Dendritic cell treated with granulocyte-macrophage colony-stimulating factor and Interleukin-4, amounts not matched to agents 40 ng/mL and 50 ng/mL, for 4 days (primary cell): ENCODE data around the gene CSNK2A1.

ENCODE experiments used
- H3K27ac Mint-ChIP-seq: one replicate; pipeline ENCODE4 v1.8.0; 2022; ENCODE audit warnings: mild to moderate bottlenecking, mixed read lengths
- H3K27me3 Mint-ChIP-seq: one replicate; pipeline ENCODE4 v1.8.0; 2022; ENCODE audit warnings: mild to moderate bottlenecking, mixed read lengths
- H3K36me3 Mint-ChIP-seq: one replicate; pipeline ENCODE4 v1.8.0; 2022; ENCODE audit warnings: low read depth, mixed read lengths
- H3K4me1 Mint-ChIP-seq: one replicate; pipeline ENCODE4 v1.8.0; 2022; ENCODE audit warnings: low read depth, mixed read lengths
- H3K4me3 Mint-ChIP-seq: one replicate; pipeline ENCODE4 v1.8.0; 2022; ENCODE audit warnings: mild to moderate bottlenecking, moderate library complexity, mixed read lengths
- H3K9me3 Mint-ChIP-seq: one replicate; pipeline ENCODE4 v1.8.0; 2022; ENCODE audit warnings: mixed read lengths
- intact Hi-C: fragments of 100-400 bp; cut with micrococcal nuclease; formaldehyde crosslinking; loops from one replicate; pipeline ENCODE4 v1.15.0; 2022

The CSNK2A1 gene

DNA sequence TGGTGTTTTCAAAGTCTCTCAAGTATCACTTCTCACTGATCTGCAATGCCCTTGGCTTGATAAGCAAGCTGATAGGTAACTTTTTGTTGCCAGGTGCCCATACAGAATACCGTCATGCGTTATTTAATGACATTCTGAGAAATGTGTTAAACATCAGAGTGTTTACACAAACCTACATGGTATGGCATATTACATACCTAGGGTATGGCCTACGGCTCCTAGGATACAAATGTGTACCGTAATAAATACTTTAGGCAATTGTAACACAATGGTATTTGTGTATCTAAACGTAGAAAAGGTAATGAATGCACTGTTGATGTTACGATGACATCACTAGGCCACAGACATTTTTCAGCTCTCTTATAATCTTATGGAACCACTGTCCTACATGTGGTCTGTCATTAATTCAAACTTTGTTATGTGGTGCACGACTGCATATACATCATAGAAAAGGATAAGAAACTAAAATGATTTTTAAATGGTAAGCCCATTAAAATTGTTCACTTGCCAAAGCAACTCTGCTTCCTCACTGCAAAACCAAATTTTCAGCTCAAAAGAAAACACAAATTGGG is 35.7 kb downstream of the CSNK2A1 start:
- Mint-ChIP-seq H3K36me3 (peaks cover 53% of the 10 kb centered on the region), H3K9me3 (no peaks in the 10 kb centered on the region)

DNA sequence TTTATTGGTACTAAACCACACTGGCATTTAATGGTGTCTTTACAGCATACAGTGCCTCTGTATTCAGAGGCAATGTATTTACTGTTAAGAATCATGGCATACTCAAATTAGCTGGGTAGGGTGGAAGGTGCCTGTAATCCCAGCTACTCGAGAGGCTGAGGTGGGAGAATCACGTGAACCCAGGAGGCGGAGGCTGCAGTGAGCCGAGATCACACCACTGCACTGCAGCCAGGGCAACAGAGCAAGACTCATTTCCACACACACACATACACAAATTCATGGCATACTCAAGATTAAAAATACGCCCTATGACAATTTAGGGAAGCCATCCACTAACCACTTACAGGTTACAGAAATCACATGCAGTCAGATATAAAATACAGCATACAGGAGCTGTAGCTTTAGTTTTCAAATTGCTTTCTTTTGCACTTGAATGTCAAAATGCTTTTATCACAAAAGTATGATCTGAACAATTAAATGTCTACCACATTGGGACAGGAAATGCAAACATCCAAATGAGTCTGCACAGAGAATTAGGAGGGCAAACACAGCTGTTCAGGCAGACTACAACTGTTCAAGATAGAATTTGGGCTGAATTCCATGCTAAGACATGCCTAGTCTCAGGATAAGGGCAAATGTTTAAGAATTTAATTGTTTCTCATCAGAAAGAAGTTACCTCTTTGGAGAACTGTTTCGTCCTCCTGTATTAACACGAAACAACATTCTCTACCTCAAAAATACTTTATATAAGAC is 36.4 kb downstream of the CSNK2A1 start:
- intact Hi-C loops, result no loop called here
- no peaks in the 10 kb centered on the region for H3K9me3 Mint-ChIP-seq
- H3K27ac Mint-ChIP-seq, result no peak overlapping the region

More for the DNA sequence above, 35.7 kb downstream of the CSNK2A1 start:
- Mint-ChIP-seq H3K4me3 (no peak overlapping the region), H3K27me3 (no peaks in the 10 kb centered on the region), H3K27ac (no peak overlapping the region), H3K4me1 (peaks cover 30% of the 10 kb centered on the region)
- intact Hi-C loops, result no loop called here

DNA sequence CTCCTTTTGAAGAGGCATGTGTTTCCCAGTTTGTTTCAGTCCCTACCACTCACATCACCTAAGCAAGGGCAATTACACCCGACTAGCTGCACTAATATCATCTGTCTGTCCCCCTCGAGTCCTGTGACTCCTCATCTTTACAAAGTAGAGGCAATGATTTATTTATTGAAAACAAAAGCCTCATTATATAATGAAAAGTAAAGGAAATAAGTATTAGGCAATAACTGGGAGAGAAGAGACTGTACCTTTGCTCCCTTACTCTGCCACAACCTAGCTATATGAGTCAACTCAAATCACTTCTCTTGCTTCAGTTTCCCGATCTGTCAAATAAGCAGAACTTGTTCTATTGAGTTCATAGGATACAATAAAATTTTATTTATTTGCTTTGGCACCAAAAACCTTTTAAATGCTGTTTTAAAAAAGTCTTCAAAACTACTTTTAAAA is 38.9 kb downstream of the CSNK2A1 start:
- Mint-ChIP-seq H3K27ac (no peak overlapping the region), H3K4me3 (no peak overlapping the region), H3K36me3 (peaks cover 85% of the 10 kb centered on the region), H3K9me3 (no peaks in the 10 kb centered on the region), H3K4me1 (peaks cover 5% of the 10 kb centered on the region), H3K27me3 (no peaks in the 10 kb centered on the region)
- intact Hi-C loops, result no loop called here

More for the DNA sequence above, 36.4 kb downstream of the CSNK2A1 start:
- peaks cover 26% of the 10 kb centered on the region for H3K4me1 Mint-ChIP-seq
- H3K4me3 Mint-ChIP-seq, result no peak overlapping the region
- peaks cover 60% of the 10 kb centered on the region for H3K36me3 Mint-ChIP-seq
- H3K27me3 Mint-ChIP-seq, result no peaks in the 10 kb centered on the region

DNA sequence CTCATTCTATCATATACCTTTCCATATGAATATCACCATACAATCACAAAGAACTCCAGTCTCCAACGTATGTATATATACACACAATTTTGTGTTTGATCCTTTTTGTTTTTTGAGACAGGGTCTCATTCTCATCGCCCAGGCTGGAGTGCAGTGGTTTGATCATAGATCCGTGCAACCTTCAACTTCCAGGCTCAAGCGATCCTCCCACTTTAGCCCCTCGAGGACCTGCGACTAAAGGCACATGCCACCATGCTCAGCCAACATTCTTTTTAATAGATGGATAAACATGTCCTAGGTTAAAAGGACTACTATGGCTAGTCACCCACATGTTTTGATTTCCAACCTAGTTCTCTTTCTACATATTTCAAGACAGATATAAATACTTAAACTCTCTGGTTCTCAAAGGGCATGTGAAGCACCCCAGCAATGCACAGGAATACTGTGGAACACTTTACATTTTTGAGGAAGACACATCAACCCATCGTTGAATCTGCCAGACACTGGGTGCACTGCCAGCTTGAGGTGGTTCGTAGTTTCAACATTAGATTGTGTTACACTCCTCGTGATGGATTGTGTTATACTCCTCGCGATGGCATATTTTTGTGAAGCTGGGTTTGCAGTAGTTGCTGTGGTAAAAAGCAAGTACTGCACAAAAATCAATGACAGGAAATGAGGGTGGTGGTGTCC is 40.4 kb downstream of the CSNK2A1 start:
- no peak overlapping the region for H3K4me3 Mint-ChIP-seq
- H3K36me3 Mint-ChIP-seq, result peaks cover 94% of the 10 kb centered on the region
- intact Hi-C loops, result no loop called here
- no peaks in the 10 kb centered on the region for H3K27me3 Mint-ChIP-seq
- H3K4me1 Mint-ChIP-seq, result no peaks in the 10 kb centered on the region
- H3K9me3 Mint-ChIP-seq, result no peaks in the 10 kb centered on the region
- no peak overlapping the region for H3K27ac Mint-ChIP-seq

GRCh38 chr20:497979-498378 is 45.6 kb downstream of the CSNK2A1 start:
- intact Hi-C loops, result no loop called here
- no peak overlapping the region for H3K27ac Mint-ChIP-seq
- H3K4me1 Mint-ChIP-seq, result no peaks in the 10 kb centered on the region
- peaks cover 98% of the 10 kb centered on the region for H3K36me3 Mint-ChIP-seq
- no peak overlapping the region for H3K4me3 Mint-ChIP-seq
- H3K9me3 Mint-ChIP-seq, result no peaks in the 10 kb centered on the region
- H3K27me3 Mint-ChIP-seq, result no peaks in the 10 kb centered on the region

DNA sequence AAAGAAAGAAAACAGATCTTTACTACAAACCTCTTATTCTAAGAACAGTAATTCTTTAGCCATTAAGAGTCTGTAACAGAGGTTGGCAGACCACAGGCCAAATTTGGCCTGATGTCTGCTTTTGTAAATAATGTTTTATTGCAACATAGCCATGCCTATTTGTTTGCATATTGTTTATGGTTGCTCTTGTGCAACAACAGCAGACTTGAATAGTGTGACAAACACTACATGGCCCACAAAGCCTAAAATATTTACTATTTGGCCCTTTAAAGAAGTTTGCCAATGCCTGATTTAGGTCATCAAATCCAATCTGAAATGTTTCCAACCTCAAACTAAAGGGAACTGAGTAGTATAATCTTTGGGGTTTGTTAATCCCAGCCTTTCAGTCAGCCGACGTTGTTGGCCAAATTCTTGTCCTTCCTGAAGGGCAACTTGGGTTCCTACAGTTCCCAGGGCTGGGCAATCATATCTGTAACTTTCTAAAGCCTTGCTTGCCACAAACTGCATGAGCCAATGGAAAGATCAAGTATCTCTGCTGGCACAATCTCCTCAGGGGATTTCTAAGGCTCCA is 47.4 kb downstream of the CSNK2A1 start:
- Mint-ChIP-seq H3K4me1 (no peaks in the 10 kb centered on the region), H3K27me3 (no peaks in the 10 kb centered on the region), H3K9me3 (no peaks in the 10 kb centered on the region), H3K27ac (no peak overlapping the region), H3K4me3 (no peak overlapping the region), H3K36me3 (peaks cover 98% of the 10 kb centered on the region)
- intact Hi-C loops, result no loop called here

DNA sequence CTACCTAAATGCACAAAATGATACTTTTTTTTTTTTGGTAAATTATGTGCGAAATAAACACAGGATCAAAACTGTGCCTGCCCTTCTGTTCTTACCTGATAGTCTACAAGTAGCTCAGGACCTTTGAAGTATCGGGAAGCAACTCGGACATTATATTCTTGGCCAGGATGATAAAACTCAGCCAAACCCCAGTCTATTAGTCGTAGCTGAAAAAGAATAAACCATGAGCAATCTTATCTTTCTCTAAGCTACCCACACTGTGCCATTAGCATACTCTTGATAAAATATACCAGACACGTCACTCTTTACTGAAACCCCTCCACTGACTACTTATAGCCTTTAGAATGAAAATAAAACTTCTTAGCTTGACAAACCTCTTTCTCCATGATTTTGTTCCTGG is 51.4 kb downstream of the CSNK2A1 start:
- H3K9me3 Mint-ChIP-seq, result no peaks in the 10 kb centered on the region
- H3K36me3 Mint-ChIP-seq, result peaks cover 97% of the 10 kb centered on the region
- H3K27me3 Mint-ChIP-seq, result no peaks in the 10 kb centered on the region
- H3K4me3 Mint-ChIP-seq, result no peak overlapping the region
- H3K4me1 Mint-ChIP-seq, result no peaks in the 10 kb centered on the region
- intact Hi-C loops, result no loop called here
- no peak overlapping the region for H3K27ac Mint-ChIP-seq

DNA sequence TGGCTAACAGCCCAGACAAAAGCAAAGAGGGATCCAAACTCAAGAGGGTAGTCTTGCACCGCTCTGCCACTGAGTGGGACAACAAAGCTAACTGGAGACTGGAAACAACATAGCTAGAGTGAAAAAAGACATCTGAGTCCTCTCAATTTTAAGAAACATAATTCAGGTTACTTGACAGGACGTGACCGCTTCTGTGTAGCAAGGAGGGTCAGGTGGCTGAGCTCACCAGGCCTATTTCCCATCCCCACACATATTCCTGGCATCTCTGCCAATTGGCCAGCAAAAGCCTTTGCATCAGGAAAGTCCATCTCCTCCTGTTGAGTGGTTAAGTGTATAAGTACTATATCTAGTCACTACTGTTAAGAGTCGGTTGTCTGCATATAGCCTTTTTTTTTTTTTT is 55.9 kb downstream of the CSNK2A1 start:
- no peaks in the 10 kb centered on the region for H3K9me3 Mint-ChIP-seq
- H3K36me3 Mint-ChIP-seq, result peaks cover 98% of the 10 kb centered on the region
- intact Hi-C loops, result no loop called here
- no peak overlapping the region for H3K27ac Mint-ChIP-seq
- no peaks in the 10 kb centered on the region for H3K4me1 Mint-ChIP-seq
- no peaks in the 10 kb centered on the region for H3K27me3 Mint-ChIP-seq
- H3K4me3 Mint-ChIP-seq, result no peak overlapping the region

DNA sequence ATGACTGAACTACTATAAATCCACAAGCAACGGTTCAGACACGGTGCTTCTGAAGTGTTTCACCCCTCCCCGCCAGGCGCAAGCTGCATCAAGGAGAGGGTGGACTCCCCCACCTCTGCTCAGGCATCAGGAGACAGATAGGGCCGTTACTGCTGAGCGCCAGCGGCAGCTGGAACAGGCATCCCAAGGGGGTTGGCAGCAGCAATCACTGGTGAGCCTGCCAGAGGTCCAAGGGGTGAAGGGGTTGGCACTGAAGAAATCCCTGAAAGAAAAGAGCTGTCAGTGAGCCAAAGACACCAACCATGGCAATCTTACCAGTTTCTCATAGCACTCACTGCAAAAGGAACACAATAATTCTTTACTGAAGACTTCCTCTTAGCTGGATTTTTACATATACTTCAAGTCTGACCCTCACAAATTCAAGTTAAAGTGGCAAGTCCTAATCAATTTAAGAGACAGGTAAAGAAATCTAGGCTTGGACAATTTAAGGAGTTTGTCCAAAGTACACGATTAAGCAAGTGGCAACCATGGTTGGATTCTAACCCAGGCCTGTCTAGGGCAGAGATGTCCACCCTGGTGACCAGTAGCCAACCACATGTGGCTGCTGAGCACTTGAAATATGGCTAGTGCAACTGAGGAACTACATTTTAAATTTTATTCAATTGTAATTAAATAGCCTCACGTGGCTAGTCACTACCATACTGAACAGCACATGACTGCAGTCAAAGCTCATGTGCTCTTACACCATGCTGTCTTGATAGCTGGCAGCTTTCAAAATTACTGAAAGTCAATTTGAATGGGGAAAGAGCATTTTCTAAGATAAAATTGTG is 59.6 kb downstream of the CSNK2A1 start:
- intact Hi-C loops, result no loop called here
- no peak overlapping the region for H3K27ac Mint-ChIP-seq
- H3K4me3 Mint-ChIP-seq, result no peak overlapping the region
- no peaks in the 10 kb centered on the region for H3K27me3 Mint-ChIP-seq
- peaks cover 94% of the 10 kb centered on the region for H3K36me3 Mint-ChIP-seq
- H3K9me3 Mint-ChIP-seq, result no peaks in the 10 kb centered on the region
- no peaks in the 10 kb centered on the region for H3K4me1 Mint-ChIP-seq

DNA sequence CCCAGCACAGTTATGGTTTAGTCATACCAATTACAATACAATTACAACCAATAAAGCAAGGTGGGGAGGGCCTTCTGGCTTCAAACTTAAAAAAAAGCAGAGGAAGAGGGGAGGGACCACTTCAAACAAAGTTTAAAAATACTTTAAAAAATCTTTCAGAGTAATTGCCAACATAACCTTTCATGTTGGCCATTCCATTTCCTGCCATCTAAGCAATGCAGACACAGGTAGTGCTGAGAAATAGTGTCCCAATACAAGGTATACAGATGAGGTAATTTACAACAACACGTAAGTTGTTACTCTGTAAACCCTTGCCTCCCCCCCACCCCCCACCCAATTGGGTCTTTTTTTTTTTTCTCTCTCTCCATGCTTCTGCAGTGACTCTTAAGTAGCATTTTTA is 62.4 kb downstream of the CSNK2A1 start:
- Mint-ChIP-seq H3K9me3 (no peaks in the 10 kb centered on the region), H3K27ac (no peak overlapping the region), H3K4me1 (no peaks in the 10 kb centered on the region), H3K27me3 (no peaks in the 10 kb centered on the region), H3K4me3 (no peak overlapping the region), H3K36me3 (peaks cover 87% of the 10 kb centered on the region)
- intact Hi-C loops, result no loop called here

GRCh38 chr20:480044-480443 is 63.5 kb downstream of the CSNK2A1 start:
- no peaks in the 10 kb centered on the region for H3K9me3 Mint-ChIP-seq
- intact Hi-C loops, result no loop called here

DNA sequence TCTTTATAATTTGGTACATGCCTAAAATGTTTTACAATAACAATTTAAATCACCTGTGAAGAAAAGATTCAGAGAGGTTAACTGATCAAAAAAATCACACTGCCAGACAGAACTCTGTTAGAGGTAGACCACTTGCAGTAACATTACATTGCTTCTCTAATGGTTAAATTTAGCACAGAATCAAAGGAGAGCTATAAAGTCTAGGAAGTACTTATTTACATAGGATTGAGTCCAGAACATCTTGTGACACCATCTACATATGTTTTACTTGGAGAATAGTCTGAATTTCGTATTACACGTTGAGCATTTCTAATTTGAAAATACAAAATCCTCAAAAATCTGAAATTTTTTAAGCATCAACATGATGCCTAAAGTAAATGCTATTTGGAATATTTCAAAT is 64.1 kb downstream of the CSNK2A1 start:
- Mint-ChIP-seq H3K4me1 (no peaks in the 10 kb centered on the region), H3K4me3 (no peak overlapping the region), H3K27ac (no peak overlapping the region), H3K9me3 (no peaks in the 10 kb centered on the region), H3K27me3 (no peaks in the 10 kb centered on the region), H3K36me3 (peaks cover 80% of the 10 kb centered on the region)
- intact Hi-C loops, result loop anchor here (1.0 kb wide), 1 partner anchor 125 kb away; no protein-coding TSS in a partner anchor

More at GRCh38 chr20:480044-480443, 63.5 kb downstream of the CSNK2A1 start:
- no peaks in the 10 kb centered on the region for H3K27me3 Mint-ChIP-seq
- peaks cover 85% of the 10 kb centered on the region for H3K36me3 Mint-ChIP-seq
- no peak overlapping the region for H3K27ac Mint-ChIP-seq
- H3K4me1 Mint-ChIP-seq, result no peaks in the 10 kb centered on the region
- H3K4me3 Mint-ChIP-seq, result no peak overlapping the region

DNA sequence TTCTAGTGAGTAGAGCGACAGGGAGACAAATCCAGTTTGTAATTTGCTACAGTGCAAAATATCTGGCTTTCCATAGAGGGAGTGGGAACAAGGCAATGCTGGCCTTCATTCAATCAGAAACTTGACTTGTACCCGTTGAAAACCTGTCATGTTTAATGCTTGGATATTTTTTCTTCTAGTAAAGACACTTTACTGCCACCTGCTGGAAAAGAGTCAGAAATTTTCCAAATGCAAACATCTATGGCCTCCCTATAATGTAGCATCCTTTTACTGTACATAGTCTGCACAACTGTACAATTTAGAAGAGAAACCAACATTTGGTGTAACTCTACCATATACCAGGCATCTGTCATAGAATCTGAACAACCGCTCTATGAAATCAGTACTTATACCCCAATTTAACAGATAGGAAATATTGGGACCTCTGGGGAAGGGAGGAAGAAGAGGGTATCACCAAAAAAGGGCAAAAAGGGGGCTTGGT is 64.6 kb downstream of the CSNK2A1 start:
- intact Hi-C loops, result loop anchor here (1.0 kb wide), 1 partner anchor 125 kb away; no protein-coding TSS in a partner anchor
- Mint-ChIP-seq H3K27me3 (no peaks in the 10 kb centered on the region), H3K9me3 (no peaks in the 10 kb centered on the region), H3K27ac (no peak overlapping the region), H3K4me3 (no peak overlapping the region), H3K4me1 (no peaks in the 10 kb centered on the region), H3K36me3 (peaks cover 80% of the 10 kb centered on the region)
